Liver (tissue), 9 donors: ENCODE results near the gene RASGRF1. TPM values are rescaled to one million over a fixed set of nuclear protein-coding genes. Genes with fewer than 3 reads are reported as not detected.

Experiments
- DNase-seq: peaks from one replicate; pipeline ENCODE4 v3.0.0-alpha.2; 2017; ENCODE audit warnings: low spot score
- H3K27ac ChIP-seq, 2 donors: one replicate each; pipeline ENCODE4 v1.7.0; 2013; ENCODE audit warnings: inconsistent platforms in 2 of 2, low read length in 2 of 2, control low read depth in 1 of 2, low read depth in 1 of 2, mild to moderate bottlenecking in 1 of 2
- H3K27me3 ChIP-seq, 4 donors: one replicate each; pipeline versions ENCODE4 v1.6.1 to v1.7.0; 2013; ENCODE audit warnings: low read length in 3 of 4, inconsistent platforms in 1 of 4, mild to moderate bottlenecking in 1 of 4, moderate library complexity in 1 of 4; ENCODE audit not compliant: control insufficient read depth in 4 of 4, insufficient read depth in 4 of 4
- H3K36me3 ChIP-seq, 4 donors: one replicate each; pipeline versions ENCODE4 v1.6.1 to v1.7.0; 2013; ENCODE audit warnings: low read length in 3 of 4, mild to moderate bottlenecking in 3 of 4, low read depth in 1 of 4, moderate library complexity in 1 of 4; ENCODE audit not compliant: control insufficient read depth in 4 of 4, insufficient read depth in 3 of 4
- H3K4me1 ChIP-seq, 4 donors: one replicate each; pipeline versions ENCODE4 v1.6.1 to v1.7.0; 2013; ENCODE audit warnings: low read length in 3 of 4, mild to moderate bottlenecking in 3 of 4, moderate library complexity in 1 of 4; ENCODE audit not compliant: control insufficient read depth in 4 of 4, insufficient read depth in 4 of 4
- H3K4me3 ChIP-seq, 3 donors: one replicate each; pipeline versions ENCODE4 v1.6.1 to v1.7.0; 2013; ENCODE audit warnings: low read length in 3 of 3, control low read depth in 1 of 3, low read depth in 1 of 3, mild to moderate bottlenecking in 1 of 3
- H3K9ac ChIP-seq, 2 donors: one replicate each; pipeline ENCODE4 v1.7.0; 2013; ENCODE audit warnings: low read length in 2 of 2, mild to moderate bottlenecking in 2 of 2, moderate library complexity in 2 of 2, control low read depth in 1 of 2, low read depth in 1 of 2
- H3K9me3 ChIP-seq, 4 donors: one replicate each; pipeline versions ENCODE4 v1.6.1 to v1.7.0; 2013; ENCODE audit warnings: low read length in 3 of 4; ENCODE audit not compliant: control insufficient read depth in 4 of 4
- EGR1 ChIP-seq, 2 donors: IDR thresholded peaks; 2 replicates each; pipeline ENCODE4 v1.6.1; 2016 to 2018; ENCODE audit warnings: antibody characterized with exemption in 2 of 2, low read depth in 2 of 2
- FOXA1 ChIP-seq: IDR thresholded peaks from 2 replicates; pipeline ENCODE4 v1.6.1; 2016; ENCODE audit warnings: antibody characterized with exemption
- FOXA2 ChIP-seq: IDR thresholded peaks from 2 replicates; pipeline ENCODE4 v1.6.1; 2016; ENCODE audit warnings: antibody characterized with exemption
- GABPA ChIP-seq, 2 donors: IDR thresholded peaks in 1 of 2; conservative IDR thresholded peaks in 1 of 2; 2 replicates each; pipeline ENCODE4 v1.6.1; 2016; ENCODE audit warnings: antibody characterized with exemption in 2 of 2, mild to moderate bottlenecking in 1 of 2, moderate library complexity in 1 of 2
- HNF4A ChIP-seq, 2 donors: conservative IDR thresholded peaks; 2 replicates each; pipeline ENCODE4 v1.6.1; 2016; ENCODE audit warnings: antibody characterized with exemption in 2 of 2, mild to moderate bottlenecking in 2 of 2
- HNF4G ChIP-seq: IDR thresholded peaks from 2 replicates; pipeline ENCODE4 v1.6.1; 2016; ENCODE audit warnings: antibody characterized with exemption
- JUND ChIP-seq, 2 donors: IDR thresholded peaks; 2 replicates each; pipeline ENCODE4 v1.6.1; 2016; ENCODE audit warnings: antibody characterized with exemption in 2 of 2
- NR2F2 ChIP-seq: IDR thresholded peaks from 2 replicates; pipeline ENCODE4 v1.6.1; 2016; ENCODE audit warnings: antibody characterized with exemption
- RAD21 ChIP-seq, 2 donors: IDR thresholded peaks; 2 replicates each; pipeline ENCODE4 v1.6.1; 2016; ENCODE audit warnings: antibody characterized with exemption in 2 of 2, mild to moderate bottlenecking in 2 of 2
- RXRA ChIP-seq, 2 donors: IDR thresholded peaks; 2 replicates each; pipeline ENCODE4 v1.6.1; 2017 to 2018; ENCODE audit warnings: antibody characterized with exemption in 2 of 2, mild to moderate bottlenecking in 1 of 2
- SP1 ChIP-seq: IDR thresholded peaks from 2 replicates; pipeline ENCODE4 v1.6.1; 2018; ENCODE audit warnings: antibody characterized with exemption, mild to moderate bottlenecking
- TAF1 ChIP-seq: conservative IDR thresholded peaks from 2 replicates; pipeline ENCODE4 v1.6.1; 2016; ENCODE audit warnings: antibody characterized with exemption, mild to moderate bottlenecking
- YY1 ChIP-seq: IDR thresholded peaks from 2 replicates; pipeline ENCODE4 v1.6.1; 2016; ENCODE audit warnings: antibody characterized with exemption, mild to moderate bottlenecking
- WGBS: extraction: QIAGEN DNeasy Blood & Tissue Kit; methylation state at CpG from one replicate; pipeline ENCODE4 v1.1.7; 2013; 5-methylcytosine and 5-hydroxymethylcytosine counted together
- polyA plus RNA-seq, 2 donors: library from polyadenylated mRNA; stranded (reverse) in 1 of 2; unstranded in 1 of 2; fragments of 200-250 nt in 1 of 2; fragments of >200 nt in 1 of 2; fragmentation: Nextera tagmentation in 1 of 2; extraction: Ambion mirVana in 1 of 2; gene quantifications; one replicate each; pipeline versions ENCODE4 v1.2.1 to v1.2.3, GENCODE V29; 2013 to 2015
- total RNA-seq, 2 donors: library from RNA; depleted of rRNA; stranded (reverse); fragments of >200 nt; gene quantifications; one replicate each; pipeline ENCODE4 v1.2.3, GENCODE V29; 2014
- TF ChIP-seq, protein P1 (sequence below): IDR thresholded peaks from 2 replicates; pipeline ENCODE4 v1.6.1; 2016; ENCODE audit warnings: antibody characterized with exemption
- TF ChIP-seq, protein P2 (sequence below): fragments of 150-350 bp; IDR thresholded peaks from 2 replicates; pipeline ENCODE4 v1.5.1; 2017; ENCODE audit warnings: improper control_type of control experiment, low read depth, low read length; ENCODE audit not compliant: missing input control
- TF ChIP-seq, protein P3 (sequence below): IDR thresholded peaks from 2 replicates; pipeline ENCODE4 v1.6.1; 2016; ENCODE audit warnings: antibody characterized with exemption
- TF ChIP-seq, protein P4 (sequence below): IDR thresholded peaks from 2 replicates; pipeline ENCODE4 v1.6.1; 2016; ENCODE audit warnings: antibody characterized with exemption, mild to moderate bottlenecking
- TF ChIP-seq, protein P5 (sequence below): IDR thresholded peaks from 2 replicates; pipeline ENCODE4 v1.6.1; 2016; ENCODE audit warnings: antibody characterized with exemption
- donor health status: healthy.
- donor health status: healthy.
- donor health status: healthy.
- donor health status: healthy.
- donor health status: healthy.

Gene RASGRF1
- total and polyA plus RNA-seq, 4 donors: 0.28 TPM; not detected in 3

DNA sequence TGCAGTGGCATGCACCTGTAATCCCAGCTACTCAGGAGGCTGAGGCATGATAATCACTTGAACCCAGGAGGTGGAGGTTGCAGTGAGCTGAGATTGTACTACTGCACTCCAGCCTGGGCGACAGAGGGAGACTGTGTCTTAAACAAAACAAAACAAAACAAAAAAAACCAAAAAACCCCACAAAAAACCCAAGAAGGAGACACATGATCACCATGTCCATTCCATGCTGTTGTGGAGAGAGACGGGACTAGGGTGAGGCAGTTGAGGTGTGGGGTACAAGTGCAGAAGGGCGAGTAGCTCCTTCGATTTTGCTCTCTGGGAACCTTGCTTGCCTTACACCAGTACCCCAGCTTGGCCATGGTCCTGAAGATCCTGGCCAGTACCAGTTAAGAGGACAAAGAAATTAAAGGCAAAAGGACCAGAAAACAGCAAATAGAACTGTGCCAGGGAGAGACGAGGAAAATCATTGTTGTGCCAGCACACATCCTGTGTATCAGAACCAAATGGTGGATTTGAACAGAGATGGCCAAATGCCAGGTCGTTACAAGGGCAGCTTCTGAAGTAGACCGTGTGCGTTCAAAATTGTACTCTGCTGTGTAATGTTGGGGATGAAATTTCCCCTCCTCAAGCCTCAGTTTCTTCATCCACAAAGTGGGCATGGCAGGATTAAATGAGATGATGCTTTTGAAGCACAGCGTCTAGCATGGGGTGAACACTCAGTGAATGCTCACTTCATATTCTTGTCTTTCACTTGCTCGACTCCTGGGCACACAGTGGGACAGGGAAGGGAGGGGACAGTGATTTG is 102.8 kb downstream of the RASGRF1 start:
- Histone ChIP-seq H3K4me1 (peaks cover 0 to 4% (median 0%) of the 10 kb centered on the region in 4 donors), H3K9me3 (no peaks in the 10 kb centered on the region), H3K36me3 (no peaks in the 10 kb centered on the region), H3K27ac (peak overlapping the region; percentile 21 to 36), H3K9ac (no peak overlapping the region), H3K4me3 (no peak overlapping the region), H3K27me3 (no peaks in the 10 kb centered on the region)
- TF ChIP-seq, protein P1, sequence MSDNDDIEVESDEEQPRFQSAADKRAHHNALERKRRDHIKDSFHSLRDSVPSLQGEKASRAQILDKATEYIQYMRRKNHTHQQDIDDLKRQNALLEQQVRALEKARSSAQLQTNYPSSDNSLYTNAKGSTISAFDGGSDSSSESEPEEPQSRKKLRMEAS: no peak
- TF ChIP-seq YY1 (no peak), RXRA (IDR thresholded peaks at IDR 0.05) (no peak), SP1 (no peak), JUND (IDR thresholded peaks at IDR 0.05) (no peak), EGR1 (IDR thresholded peaks at IDR 0.05; ENCODE audit: low read depth in 2 of 2) (no peak), GABPA (IDR thresholded peaks at IDR 0.05 in 1 of 2, conservative IDR thresholded peaks at IDR 0.05 in 1 of 2) (no peak), FOXA2 (no peak), HNF4G (no peak), HNF4A (conservative IDR thresholded peaks at IDR 0.05) (no peak), NR2F2 (no peak), TAF1 (no peak)
- TF ChIP-seq, protein P2, sequence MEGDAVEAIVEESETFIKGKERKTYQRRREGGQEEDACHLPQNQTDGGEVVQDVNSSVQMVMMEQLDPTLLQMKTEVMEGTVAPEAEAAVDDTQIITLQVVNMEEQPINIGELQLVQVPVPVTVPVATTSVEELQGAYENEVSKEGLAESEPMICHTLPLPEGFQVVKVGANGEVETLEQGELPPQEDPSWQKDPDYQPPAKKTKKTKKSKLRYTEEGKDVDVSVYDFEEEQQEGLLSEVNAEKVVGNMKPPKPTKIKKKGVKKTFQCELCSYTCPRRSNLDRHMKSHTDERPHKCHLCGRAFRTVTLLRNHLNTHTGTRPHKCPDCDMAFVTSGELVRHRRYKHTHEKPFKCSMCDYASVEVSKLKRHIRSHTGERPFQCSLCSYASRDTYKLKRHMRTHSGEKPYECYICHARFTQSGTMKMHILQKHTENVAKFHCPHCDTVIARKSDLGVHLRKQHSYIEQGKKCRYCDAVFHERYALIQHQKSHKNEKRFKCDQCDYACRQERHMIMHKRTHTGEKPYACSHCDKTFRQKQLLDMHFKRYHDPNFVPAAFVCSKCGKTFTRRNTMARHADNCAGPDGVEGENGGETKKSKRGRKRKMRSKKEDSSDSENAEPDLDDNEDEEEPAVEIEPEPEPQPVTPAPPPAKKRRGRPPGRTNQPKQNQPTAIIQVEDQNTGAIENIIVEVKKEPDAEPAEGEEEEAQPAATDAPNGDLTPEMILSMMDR: no peak
- TF ChIP-seq, protein P3, sequence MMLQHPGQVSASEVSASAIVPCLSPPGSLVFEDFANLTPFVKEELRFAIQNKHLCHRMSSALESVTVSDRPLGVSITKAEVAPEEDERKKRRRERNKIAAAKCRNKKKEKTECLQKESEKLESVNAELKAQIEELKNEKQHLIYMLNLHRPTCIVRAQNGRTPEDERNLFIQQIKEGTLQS: no peak
- TF ChIP-seq, protein P4, sequence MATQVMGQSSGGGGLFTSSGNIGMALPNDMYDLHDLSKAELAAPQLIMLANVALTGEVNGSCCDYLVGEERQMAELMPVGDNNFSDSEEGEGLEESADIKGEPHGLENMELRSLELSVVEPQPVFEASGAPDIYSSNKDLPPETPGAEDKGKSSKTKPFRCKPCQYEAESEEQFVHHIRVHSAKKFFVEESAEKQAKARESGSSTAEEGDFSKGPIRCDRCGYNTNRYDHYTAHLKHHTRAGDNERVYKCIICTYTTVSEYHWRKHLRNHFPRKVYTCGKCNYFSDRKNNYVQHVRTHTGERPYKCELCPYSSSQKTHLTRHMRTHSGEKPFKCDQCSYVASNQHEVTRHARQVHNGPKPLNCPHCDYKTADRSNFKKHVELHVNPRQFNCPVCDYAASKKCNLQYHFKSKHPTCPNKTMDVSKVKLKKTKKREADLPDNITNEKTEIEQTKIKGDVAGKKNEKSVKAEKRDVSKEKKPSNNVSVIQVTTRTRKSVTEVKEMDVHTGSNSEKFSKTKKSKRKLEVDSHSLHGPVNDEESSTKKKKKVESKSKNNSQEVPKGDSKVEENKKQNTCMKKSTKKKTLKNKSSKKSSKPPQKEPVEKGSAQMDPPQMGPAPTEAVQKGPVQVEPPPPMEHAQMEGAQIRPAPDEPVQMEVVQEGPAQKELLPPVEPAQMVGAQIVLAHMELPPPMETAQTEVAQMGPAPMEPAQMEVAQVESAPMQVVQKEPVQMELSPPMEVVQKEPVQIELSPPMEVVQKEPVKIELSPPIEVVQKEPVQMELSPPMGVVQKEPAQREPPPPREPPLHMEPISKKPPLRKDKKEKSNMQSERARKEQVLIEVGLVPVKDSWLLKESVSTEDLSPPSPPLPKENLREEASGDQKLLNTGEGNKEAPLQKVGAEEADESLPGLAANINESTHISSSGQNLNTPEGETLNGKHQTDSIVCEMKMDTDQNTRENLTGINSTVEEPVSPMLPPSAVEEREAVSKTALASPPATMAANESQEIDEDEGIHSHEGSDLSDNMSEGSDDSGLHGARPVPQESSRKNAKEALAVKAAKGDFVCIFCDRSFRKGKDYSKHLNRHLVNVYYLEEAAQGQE: no peak
- DNase-seq: no peak
- WGBS: 84% methylated on average over 10 of the region's 10 CpGs

DNA sequence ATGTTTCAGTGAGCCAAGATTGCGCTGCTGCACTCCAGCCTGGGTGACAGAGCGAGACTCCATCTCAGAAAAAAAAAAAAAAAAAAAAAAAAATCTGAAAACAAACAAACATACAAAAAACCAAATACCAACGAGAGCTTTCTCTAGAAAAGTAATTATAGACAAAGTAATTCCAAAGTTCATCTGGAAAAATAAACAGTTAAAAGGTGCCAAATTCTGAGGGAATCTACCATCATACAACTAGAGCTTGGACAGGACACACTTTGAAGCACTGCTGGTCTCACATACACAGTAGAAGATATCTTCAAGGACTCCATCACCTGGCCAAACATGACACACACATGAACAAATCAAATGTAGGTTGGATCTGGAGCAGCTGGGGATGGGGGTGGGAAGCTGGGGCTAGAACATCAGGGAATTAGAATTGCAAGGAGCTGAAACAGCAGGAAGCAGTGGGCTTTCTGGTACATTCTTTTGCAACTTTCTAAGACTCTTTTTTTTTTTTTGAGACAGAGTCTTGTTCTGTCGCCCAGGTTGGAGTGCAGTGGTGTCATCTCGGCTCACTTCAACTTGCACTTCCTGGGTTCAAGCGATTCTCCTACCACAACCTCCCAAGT is 104.6 kb downstream of the RASGRF1 start:
- TF ChIP-seq SP1 (peak; percentile 68), JUND (IDR thresholded peaks at IDR 0.05) (peak in 1 of 2 donors; percentile 16), HNF4A (conservative IDR thresholded peaks at IDR 0.05) (peak; percentile 85 to 86), FOXA1 (peak; percentile 60), EGR1 (IDR thresholded peaks at IDR 0.05; ENCODE audit: low read depth in 2 of 2) (peak in 1 of 2 donors; percentile 77), FOXA2 (peak; percentile 65), HNF4G (peak; percentile 38), RXRA (IDR thresholded peaks at IDR 0.05) (peak; percentile 19 to 35), YY1 (no peak), RAD21 (IDR thresholded peaks at IDR 0.05) (peak in 1 of 2 donors; percentile 32), GABPA (IDR thresholded peaks at IDR 0.05 in 1 of 2, conservative IDR thresholded peaks at IDR 0.05 in 1 of 2) (no peak)
- TF ChIP-seq, protein P1: no peak
- TF ChIP-seq, protein P5, sequence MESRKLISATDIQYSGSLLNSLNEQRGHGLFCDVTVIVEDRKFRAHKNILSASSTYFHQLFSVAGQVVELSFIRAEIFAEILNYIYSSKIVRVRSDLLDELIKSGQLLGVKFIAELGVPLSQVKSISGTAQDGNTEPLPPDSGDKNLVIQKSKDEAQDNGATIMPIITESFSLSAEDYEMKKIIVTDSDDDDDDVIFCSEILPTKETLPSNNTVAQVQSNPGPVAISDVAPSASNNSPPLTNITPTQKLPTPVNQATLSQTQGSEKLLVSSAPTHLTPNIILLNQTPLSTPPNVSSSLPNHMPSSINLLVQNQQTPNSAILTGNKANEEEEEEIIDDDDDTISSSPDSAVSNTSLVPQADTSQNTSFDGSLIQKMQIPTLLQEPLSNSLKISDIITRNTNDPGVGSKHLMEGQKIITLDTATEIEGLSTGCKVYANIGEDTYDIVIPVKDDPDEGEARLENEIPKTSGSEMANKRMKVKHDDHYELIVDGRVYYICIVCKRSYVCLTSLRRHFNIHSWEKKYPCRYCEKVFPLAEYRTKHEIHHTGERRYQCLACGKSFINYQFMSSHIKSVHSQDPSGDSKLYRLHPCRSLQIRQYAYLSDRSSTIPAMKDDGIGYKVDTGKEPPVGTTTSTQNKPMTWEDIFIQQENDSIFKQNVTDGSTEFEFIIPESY: no peak
- Histone ChIP-seq H3K27ac (no peak overlapping the region), H3K9ac (no peak overlapping the region), H3K9me3 (no peaks in the 10 kb centered on the region), H3K36me3 (no peaks in the 10 kb centered on the region), H3K4me3 (no peak overlapping the region), H3K27me3 (no peaks in the 10 kb centered on the region), H3K4me1 (peaks cover 0 to 4% (median 0%) of the 10 kb centered on the region in 4 donors)
- WGBS: 61% methylated on average over 6 of the region's 6 CpGs
- no peak for DNase-seq
